Activated T-cell treated with anti-CD3 and anti-CD28 coated beads for 1 hour (primary cell): Measurements from ENCODE around the gene THSD4.

Experiments used
- DNase-seq: peaks from one replicate; pipeline ENCODE4 v3.0.0-alpha.2; 2020; ENCODE audit warnings: low read depth

The THSD4 gene

DNA sequence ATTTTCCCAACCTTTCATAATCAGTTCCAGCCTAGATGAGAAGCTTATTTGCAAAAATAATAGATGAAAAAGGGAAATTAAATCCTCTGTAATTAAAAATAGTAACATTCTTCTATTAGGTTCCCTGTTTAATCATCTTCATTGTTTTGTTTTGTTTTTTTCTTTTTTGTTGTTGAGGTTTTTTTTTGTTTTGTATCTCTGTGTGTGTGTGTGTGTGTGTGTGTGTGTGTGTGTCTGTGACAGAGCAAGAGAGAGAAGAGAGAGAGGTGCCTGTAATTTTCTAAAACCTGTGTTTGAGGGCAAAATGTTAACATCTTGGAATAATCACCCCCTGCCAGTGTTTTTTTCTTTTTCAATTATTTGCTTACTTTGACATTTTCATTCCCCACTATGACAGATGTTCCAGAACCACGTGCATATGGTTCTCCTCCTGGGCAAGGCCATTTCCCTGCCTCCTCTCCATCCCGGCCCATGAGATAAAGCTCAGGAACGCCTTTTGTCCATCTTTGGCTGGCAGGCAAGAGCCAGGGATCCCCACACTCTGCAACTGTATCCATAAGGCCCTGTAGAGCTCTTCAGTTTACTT is 573.3 kb downstream of the THSD4 start:
- no peak for DNase-seq

DNA sequence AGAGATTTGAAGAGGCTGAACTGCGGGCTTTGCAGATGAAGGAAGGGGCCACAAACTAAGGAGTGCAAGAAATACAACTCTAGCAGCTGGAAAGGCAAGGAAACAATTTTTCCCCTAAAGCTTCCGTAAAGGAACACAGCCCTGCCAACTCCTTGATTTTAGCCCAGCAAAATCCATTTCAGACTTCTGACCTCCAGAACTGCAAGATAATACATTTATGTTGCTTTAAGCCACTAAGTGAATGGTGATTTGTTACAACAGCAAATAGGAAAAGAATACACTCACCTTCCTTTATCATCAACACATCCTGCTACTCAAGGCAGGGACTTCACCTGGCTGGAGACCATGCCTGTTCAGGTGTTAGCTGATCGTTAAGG is 575.8 kb downstream of the THSD4 start:
- DNase-seq, result no peak

DNA sequence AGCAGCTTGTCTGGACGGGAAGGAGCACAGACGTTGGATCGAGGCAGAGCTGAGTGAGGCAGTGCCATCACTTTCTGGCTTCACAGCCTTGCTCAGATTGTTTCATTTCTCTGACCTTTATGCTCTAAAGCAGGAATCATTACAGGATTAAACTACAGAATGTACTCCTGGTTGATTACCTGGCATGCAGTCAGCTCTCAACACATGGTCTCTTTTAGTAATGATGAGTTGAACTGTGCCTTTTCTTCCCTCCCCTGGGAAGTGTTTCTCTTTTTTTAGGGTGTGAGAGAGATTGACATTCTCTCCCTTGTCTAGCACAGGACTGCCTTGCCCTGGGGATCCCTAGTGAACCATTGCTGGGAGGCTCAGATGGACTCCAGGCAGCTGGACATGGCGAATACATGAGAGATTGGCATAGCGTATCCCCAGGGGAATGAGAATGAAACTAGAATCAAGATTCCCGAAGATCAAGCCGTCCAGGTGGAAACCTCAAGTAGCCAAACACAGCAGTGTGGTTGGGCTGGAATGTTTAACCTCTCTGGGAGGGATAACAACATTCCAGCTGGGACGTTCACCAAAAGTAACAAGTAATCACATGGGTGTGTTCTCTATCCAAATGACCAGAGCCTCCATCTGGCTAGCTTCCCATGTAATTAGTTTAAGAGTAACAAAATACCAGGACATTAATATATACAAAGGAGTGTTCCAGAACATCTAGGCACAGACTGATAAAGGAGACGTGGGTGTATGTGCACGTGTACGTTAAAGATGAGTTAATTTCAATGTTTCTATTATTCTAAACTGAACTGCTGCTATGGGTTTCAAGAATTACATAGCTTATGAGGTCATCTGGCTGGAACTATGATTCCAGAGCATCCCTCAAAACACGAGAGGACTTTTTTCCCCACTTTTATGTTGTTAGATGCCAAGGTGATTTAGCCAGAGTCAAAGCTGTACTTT is 576.5 kb downstream of the THSD4 start:
- no peak for DNase-seq

GRCh38 chr15:71697236-71697635 is 582.0 kb downstream of the THSD4 start:
- no peak for DNase-seq

DNA sequence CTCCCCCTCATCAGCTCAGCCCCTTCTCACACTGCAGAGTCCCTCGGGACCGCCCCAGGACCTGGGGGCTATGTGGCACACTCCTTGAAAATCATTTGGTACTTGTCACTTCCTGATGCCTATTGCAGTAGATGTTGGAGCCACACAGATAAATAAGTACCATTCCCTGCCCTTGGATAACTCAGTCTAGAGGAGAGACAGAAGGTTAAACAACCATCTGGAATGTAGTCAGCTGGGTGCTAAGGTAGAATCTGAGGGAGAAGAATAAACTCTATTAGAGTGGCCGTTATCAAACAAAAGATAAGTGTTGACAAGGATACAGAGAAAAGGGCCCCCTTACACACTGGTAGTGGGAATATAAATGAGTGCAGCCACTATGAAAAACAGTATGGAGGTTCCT is 582.8 kb downstream of the THSD4 start:
- no peak for DNase-seq

DNA sequence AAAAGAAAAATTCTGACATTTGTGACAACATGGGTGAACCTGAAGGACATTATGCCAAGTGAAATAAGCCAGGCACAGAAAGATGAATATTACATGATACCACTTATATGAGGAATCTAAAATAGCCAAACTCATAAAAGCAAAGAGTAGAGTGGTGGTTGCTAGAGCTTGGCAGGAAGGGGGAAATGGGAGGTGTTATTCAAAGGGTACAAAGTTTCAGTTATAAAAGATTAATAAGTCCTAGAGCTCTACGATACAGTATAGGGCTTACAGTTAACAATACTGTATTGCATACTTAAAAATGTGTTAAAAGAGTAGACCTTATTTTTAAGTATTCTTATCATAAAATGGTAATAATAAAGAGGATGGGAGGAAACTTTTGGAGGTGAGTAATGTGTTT is 583.5 kb downstream of the THSD4 start:
- DNase-seq, result no peak

- no peak for DNase-seq
These were observed 584.7 kb downstream of the THSD4 start for GRCh38 chr15:71699977-71700376.

DNA sequence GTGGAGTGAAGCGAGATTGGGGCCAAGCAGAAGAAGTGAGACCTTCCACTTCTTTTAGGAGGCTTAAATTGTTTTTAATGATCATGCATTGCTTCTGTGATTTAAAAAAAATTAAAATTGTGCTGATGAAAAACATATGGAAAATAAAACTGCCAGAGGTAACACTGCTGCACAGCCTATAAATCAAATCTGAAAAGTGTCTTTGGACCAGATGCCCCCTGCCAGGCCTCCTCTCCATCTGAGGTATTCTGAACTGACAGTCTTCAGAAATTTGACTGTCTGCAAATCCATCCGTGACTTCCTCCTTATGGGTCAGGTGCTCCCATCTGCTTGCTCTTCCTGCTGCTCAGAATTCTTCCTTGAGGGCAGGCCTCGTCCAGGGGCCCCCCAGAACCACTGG is 586.5 kb downstream of the THSD4 start:
- DNase-seq, result no peak

DNA sequence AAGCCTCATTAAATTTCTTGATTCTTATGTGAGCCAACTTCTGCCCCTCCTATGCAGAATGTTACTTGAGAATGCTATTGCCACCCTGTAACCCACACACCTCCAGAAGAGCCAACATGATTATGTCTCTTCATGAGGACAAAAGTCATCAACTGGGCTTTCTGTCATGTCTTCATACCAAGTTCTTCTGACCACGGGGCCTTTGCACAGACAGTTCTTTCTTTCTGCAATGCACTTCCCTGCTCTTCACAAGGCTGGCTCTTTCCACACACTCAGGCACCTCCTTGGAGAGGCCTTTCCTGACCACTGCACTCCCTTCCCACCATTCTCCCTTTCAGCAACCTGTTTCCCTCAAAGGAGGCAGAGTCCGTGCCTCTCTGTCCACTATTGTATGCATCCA is 587.2 kb downstream of the THSD4 start:
- DNase-seq, result no peak

DNA sequence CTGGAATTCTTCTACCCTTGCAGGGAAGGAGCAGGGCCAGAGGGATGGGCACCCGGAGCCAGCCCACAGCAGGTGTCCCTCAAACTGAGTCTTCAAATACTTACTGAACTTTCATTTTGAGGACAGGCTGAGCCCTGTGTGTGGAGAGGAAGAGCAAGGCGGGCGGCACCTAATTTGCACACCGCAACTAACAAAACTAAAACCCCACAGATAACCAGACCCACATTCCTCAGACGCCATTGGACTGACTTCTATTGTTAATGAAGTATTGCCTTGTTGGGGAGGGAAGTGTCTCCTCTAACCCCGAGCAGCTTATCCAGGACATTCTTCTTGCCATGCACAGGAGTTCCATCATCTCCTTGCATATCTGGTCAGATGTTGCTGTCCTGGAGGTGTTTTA is 589.9 kb downstream of the THSD4 start:
- DNase-seq, result no peak

DNA sequence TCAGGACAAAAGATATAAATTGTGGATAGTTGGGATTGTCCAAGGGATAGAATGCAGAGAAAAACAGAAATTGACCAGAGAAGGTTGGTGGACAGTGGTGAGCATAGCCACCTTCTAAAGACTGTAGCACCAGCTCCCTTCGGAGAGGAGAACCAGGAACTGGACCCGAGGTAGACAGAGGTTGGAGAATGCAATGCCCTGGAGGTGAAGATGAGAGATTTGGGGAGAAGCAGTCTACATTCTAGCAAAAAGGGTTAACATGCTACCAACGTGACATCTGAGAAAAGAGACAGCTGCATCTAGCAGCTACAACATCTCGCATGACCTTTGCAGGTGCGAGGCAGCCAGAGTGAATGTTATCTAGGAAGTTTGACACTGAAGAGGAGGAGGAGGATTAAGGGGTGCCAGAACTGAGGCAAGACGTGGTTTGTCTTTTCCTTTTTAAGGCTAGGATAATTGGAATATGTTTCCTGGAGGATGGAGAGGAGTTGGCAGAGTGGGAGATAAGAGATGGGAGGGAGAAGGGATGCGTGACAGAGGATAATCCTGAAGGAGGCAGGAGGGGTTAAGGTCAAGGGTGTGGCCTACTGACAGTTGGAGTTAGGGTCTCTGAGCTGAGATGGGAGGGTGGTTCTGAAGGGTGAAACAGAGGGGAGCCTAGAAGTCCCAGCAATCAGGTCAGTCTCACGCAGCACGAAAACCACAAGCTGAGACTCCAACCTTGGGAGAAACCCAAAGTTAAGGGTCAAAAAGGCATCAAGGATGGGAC is 591.4 kb downstream of the THSD4 start:
- no peak for DNase-seq

DNA sequence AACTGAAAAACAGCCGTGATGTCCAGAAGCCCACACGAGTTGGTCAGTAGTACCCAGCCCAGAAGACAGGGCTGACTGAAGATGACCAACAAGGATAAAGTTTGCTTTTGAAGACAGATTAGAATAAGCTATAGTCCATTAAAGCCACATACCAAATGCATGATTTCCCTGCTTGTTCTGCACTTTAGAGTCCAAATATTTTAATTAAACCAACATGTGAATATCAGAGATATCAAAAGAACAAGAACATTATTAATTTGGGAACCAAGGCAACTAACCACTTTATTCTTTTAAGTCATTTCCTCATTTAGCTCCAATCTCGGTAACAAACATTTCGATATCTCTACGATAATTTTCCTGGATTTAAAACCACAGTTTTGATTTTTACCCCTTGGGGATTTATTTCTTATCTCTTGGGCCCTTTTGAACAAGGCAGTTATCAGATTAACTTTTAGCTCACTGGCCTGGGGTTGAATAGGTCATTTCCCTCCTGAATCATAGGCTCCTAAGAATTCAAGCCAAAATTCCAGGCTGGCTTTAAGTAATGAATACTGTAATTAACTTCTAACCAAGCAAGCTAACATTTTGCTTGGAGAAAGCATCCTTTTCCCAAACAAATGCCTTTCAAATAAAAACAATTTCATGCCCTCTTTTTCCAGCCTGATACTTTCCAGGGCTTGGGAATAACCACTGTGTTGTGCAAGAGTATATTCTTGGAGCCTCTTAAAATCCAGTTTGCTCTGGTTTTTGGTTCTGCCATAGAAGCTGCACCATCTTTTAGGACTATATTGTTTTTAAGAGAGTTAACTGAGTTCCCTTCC is 592.2 kb downstream of the THSD4 start:
- DNase-seq, result no peak

DNA sequence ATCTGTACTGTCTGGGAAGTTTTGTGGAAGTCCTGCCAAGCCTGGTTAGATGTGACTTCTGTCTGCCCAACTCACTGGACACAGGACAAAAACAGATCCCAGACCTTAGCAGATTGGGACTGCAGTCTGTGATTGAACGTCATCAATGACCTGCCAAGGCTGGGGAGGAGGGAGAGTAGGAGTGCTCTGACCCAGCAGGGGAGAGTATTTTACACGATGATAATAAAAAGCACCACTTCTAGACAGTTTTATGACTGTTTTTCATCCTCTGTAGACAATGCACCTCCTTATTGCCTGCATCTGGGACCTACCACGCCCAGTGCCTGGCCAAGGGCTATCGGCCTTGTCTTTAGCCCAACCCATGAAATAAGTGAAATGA is 592.8 kb downstream of the THSD4 start:
- DNase-seq, result no peak

GRCh38 chr15:71708741-71709140 is 593.5 kb downstream of the THSD4 start:
- DNase-seq, result no peak

GRCh38 chr15:71709808-71710418 is 594.6 kb downstream of the THSD4 start:
- DNase-seq, result no peak

- no peak for DNase-seq
These were observed 596.9 kb downstream of the THSD4 start for GRCh38 chr15:71712182-71712581.

GRCh38 chr15:71713191-71713809 is 598.0 kb downstream of the THSD4 start:
- DNase-seq, result no peak

- DNase-seq, result no peak
These were observed 600.6 kb downstream of the THSD4 start for GRCh38 chr15:71715914-71716313.

- no peak for DNase-seq
These were observed 601.7 kb downstream of the THSD4 start for GRCh38 chr15:71716990-71717389.

- no peak for DNase-seq
These were observed 603.0 kb downstream of the THSD4 start for GRCh38 chr15:71718116-71718910.
